LNCaP clone FGC (cell line): ENCODE data around the gene BCAS3.

Experiments used
- DNase-seq: peaks from one replicate; pipeline ENCODE4 v3.0.0-alpha.2; 2011; ENCODE audit warnings: low read depth
- H3K4me3 ChIP-seq: 2 replicates; pipeline ENCODE4 v1.5.1; 2011; ENCODE audit warnings: mild to moderate bottlenecking, low read depth, low read length, control low read depth
- CTCF ChIP-seq: IDR thresholded peaks from 2 replicates; pipeline ENCODE4 v1.5.1; 2012; ENCODE audit warnings: mild to moderate bottlenecking; ENCODE audit not compliant: control insufficient read depth, insufficient read depth; ENCODE audit errors: extremely low read depth

The BCAS3 gene

GRCh38 chr17:61203671-61204131 is 526.0 kb downstream of the BCAS3 start:
- TF ChIP-seq CTCF: no peak
- no peak overlapping the region for H3K4me3 ChIP-seq
- no peak for DNase-seq

GRCh38 chr17:61204456-61204855 is 526.8 kb downstream of the BCAS3 start:
- DNase-seq: no peak
- no peak overlapping the region for H3K4me3 ChIP-seq
- TF ChIP-seq CTCF: no peak

- DNase-seq: no peak
- no peak overlapping the region for H3K4me3 ChIP-seq
- TF ChIP-seq CTCF: no peak
Measured at GRCh38 chr17:61205401-61205800, 527.8 kb downstream of the BCAS3 start.

GRCh38 chr17:61205931-61206330 is 528.3 kb downstream of the BCAS3 start:
- H3K4me3 ChIP-seq: no peak overlapping the region
- no peak for TF ChIP-seq CTCF
- DNase-seq: no peak

- no peak overlapping the region for H3K4me3 ChIP-seq
- no peak for TF ChIP-seq CTCF
- no peak for DNase-seq
Measured at GRCh38 chr17:61206922-61207321, 529.3 kb downstream of the BCAS3 start.

GRCh38 chr17:61208301-61209105 is 530.9 kb downstream of the BCAS3 start:
- no peak for TF ChIP-seq CTCF
- no peak overlapping the region for H3K4me3 ChIP-seq
- DNase-seq: no peak

- H3K4me3 ChIP-seq: no peak overlapping the region
- no peak for DNase-seq
- no peak for TF ChIP-seq CTCF
Measured at GRCh38 chr17:61209106-61209439, 531.4 kb downstream of the BCAS3 start.
